H9 (cell line): ENCODE measurements around the gene PDE4B. TPM values are rescaled to one million over a fixed set of nuclear protein-coding genes. Genes with fewer than 3 reads are reported as not detected.

ENCODE experiments used
- DNase-seq: peaks from one replicate; pipeline ENCODE4 v3.0.0-alpha.2; 2017
- H2AFZ ChIP-seq: one replicate; pipeline ENCODE4 v1.6.1; 2013; ENCODE audit warnings: mild to moderate bottlenecking, low read length, control low read depth, moderate library complexity
- H2AK5ac ChIP-seq: 2 replicates; pipeline ENCODE4 v1.6.1; 2013; ENCODE audit warnings: low read length, control low read depth, mixed read lengths; ENCODE audit not compliant: insufficient read length
- H2BK120ac ChIP-seq: one replicate; pipeline ENCODE4 v1.6.1; 2013; ENCODE audit warnings: low read depth, mild to moderate bottlenecking, low read length, control low read depth, inconsistent platforms; ENCODE audit not compliant: poor library complexity, severe bottlenecking
- H2BK12ac ChIP-seq: 2 replicates; pipeline ENCODE4 v1.6.1; 2013; ENCODE audit warnings: low read length, control low read depth, mixed read lengths, low read depth; ENCODE audit not compliant: insufficient read length
- H2BK15ac ChIP-seq: 2 replicates; pipeline ENCODE4 v1.6.1; 2013; ENCODE audit warnings: low read depth, low read length, control low read depth
- H2BK20ac ChIP-seq: one replicate; pipeline ENCODE4 v1.6.1; 2013; ENCODE audit warnings: low read depth, mild to moderate bottlenecking, low read length, control low read depth, inconsistent platforms; ENCODE audit not compliant: poor library complexity, severe bottlenecking
- H2BK5ac ChIP-seq: 2 replicates; pipeline ENCODE4 v1.6.1; 2013; ENCODE audit warnings: low read length, control low read depth, mixed read lengths; ENCODE audit not compliant: insufficient read length
- H3K14ac ChIP-seq: 2 replicates; pipeline ENCODE4 v1.6.1; 2013; ENCODE audit warnings: low read length, control low read depth; ENCODE audit not compliant: insufficient read depth
- H3K18ac ChIP-seq: 2 replicates; pipeline ENCODE4 v1.6.1; 2013; ENCODE audit warnings: low read depth, mild to moderate bottlenecking, mixed read lengths, low read length, control low read depth; ENCODE audit not compliant: insufficient read length
- H3K23ac ChIP-seq: 2 replicates; pipeline ENCODE4 v1.6.1; 2013; ENCODE audit warnings: low read length, control low read depth, mixed read lengths, low read depth; ENCODE audit not compliant: insufficient read length
- H3K23me2 ChIP-seq: 2 replicates; pipeline ENCODE4 v1.6.1; 2013; ENCODE audit warnings: low read depth, mild to moderate bottlenecking, mixed read lengths, low read length, control low read depth; ENCODE audit not compliant: insufficient read length, poor library complexity, severe bottlenecking
- H3K27ac ChIP-seq: 2 replicates; pipeline ENCODE4 v1.5.1; 2013; ENCODE audit warnings: low read length, control low read depth, mixed read lengths, low read depth; ENCODE audit not compliant: insufficient read length
- H3K27me3 ChIP-seq: 2 replicates; pipeline ENCODE4 v1.6.1; 2013; ENCODE audit warnings: low read length, control low read depth, inconsistent platforms; ENCODE audit not compliant: insufficient read depth
- H3K4ac ChIP-seq: 2 replicates; pipeline ENCODE4 v1.6.1; 2013; ENCODE audit warnings: low read depth, mild to moderate bottlenecking, control low read depth, inconsistent platforms, low read length, moderate library complexity
- H3K4me1 ChIP-seq: 2 replicates; pipeline ENCODE4 v1.6.1; 2013; ENCODE audit warnings: low read length, control low read depth, inconsistent platforms; ENCODE audit not compliant: insufficient read depth
- H3K4me2 ChIP-seq: 2 replicates; pipeline ENCODE4 v1.6.1; 2013; ENCODE audit warnings: low read length, control low read depth, mixed read lengths; ENCODE audit not compliant: insufficient read length, insufficient read depth
- H3K56ac ChIP-seq: 2 replicates; pipeline ENCODE4 v1.6.1; 2013; ENCODE audit warnings: low read depth, mild to moderate bottlenecking, mixed read lengths, low read length, control low read depth; ENCODE audit not compliant: insufficient read length
- H3K79me1 ChIP-seq: 2 replicates; pipeline ENCODE4 v1.6.1; 2013; ENCODE audit warnings: low read depth, mild to moderate bottlenecking, moderate library complexity, low read length, control low read depth, inconsistent platforms; ENCODE audit not compliant: insufficient read depth, poor library complexity, severe bottlenecking
- H3K79me2 ChIP-seq: 2 replicates; pipeline ENCODE4 v1.6.1; 2013; ENCODE audit warnings: low read length, control low read depth, inconsistent platforms; ENCODE audit not compliant: insufficient read depth
- H3K9ac ChIP-seq: 2 replicates; pipeline ENCODE4 v1.6.1; 2013; ENCODE audit warnings: low read length, control low read depth, mixed read lengths; ENCODE audit not compliant: insufficient read length; ENCODE audit errors: extremely low read depth
- H3K9me3 ChIP-seq: one replicate; pipeline ENCODE4 v1.6.1; 2013; ENCODE audit warnings: low read depth, low read length, inconsistent platforms; ENCODE audit not compliant: control insufficient read depth
- H3T11ph ChIP-seq: one replicate; pipeline ENCODE4 v1.6.1; 2013; ENCODE audit warnings: mild to moderate bottlenecking, low read length, control low read depth, inconsistent platforms
- H4K20me1 ChIP-seq: one replicate; pipeline ENCODE4 v1.6.1; 2013; ENCODE audit not compliant: control insufficient read depth, insufficient read length, insufficient read depth
- H4K5ac ChIP-seq: 2 replicates; pipeline ENCODE4 v1.6.1; 2013; ENCODE audit warnings: low read depth, mild to moderate bottlenecking, mixed read lengths, low read length, control low read depth; ENCODE audit not compliant: insufficient read length
- H4K8ac ChIP-seq: replicated peaks from 2 replicates; pipeline ENCODE4 v1.6.1; 2013; ENCODE audit warnings: low read length, control low read depth, mixed read lengths, low read depth; ENCODE audit not compliant: insufficient read length
- H4K91ac ChIP-seq: 2 replicates; pipeline ENCODE4 v1.6.1; 2013; ENCODE audit warnings: low read depth, mild to moderate bottlenecking, moderate library complexity, mixed read lengths, low read length, control low read depth; ENCODE audit not compliant: insufficient read length
- H3K27ac Mint-ChIP-seq, 3 experiments: 2 replicates in 2 of 3; 3 replicates in 1 of 3; pipeline ENCODE4 v1.8.0; 2020 to 2021; ENCODE audit warnings: mixed read lengths in 3 of 3, mild to moderate bottlenecking in 1 of 3, moderate library complexity in 1 of 3
- H3K27me3 Mint-ChIP-seq: 2 replicates; pipeline ENCODE4 v1.8.0; 2021; ENCODE audit warnings: low read depth, mild to moderate bottlenecking, moderate library complexity, mixed read lengths
- H3K36me3 Mint-ChIP-seq, 3 experiments: 2 replicates in 2 of 3; 3 replicates in 1 of 3; pipeline ENCODE4 v1.8.0; 2020 to 2021; ENCODE audit warnings: low read depth in 3 of 3, mixed read lengths in 3 of 3; ENCODE audit not compliant: insufficient read depth in 1 of 3
- H3K4me1 Mint-ChIP-seq, 2 experiments: 2 replicates each; pipeline ENCODE4 v1.8.0; 2020; ENCODE audit warnings: mixed read lengths in 2 of 2
- H3K4me3 Mint-ChIP-seq, 2 experiments: 2 replicates in 1 of 2; 3 replicates in 1 of 2; pipeline ENCODE4 v1.8.0; 2020 to 2021; ENCODE audit warnings: mild to moderate bottlenecking in 2 of 2, mixed read lengths in 2 of 2, moderate library complexity in 1 of 2
- H3K9me3 Mint-ChIP-seq, 2 experiments: 2 replicates in 1 of 2; 3 replicates in 1 of 2; pipeline ENCODE4 v1.8.0; 2020; ENCODE audit warnings: mild to moderate bottlenecking in 2 of 2, mixed read lengths in 2 of 2, moderate library complexity in 1 of 2
- WGBS: extraction: QIAGEN DNeasy Blood & Tissue Kit; methylation state at CpG from one replicate; pipeline ENCODE4 v1.1.7; 2013; ENCODE audit warnings: missing lambda C conversion rate, low lambda C conversion rate, mixed read lengths; ENCODE audit not compliant: insufficient read length; ENCODE audit errors: extremely low coverage; 5-methylcytosine and 5-hydroxymethylcytosine counted together
- total RNA-seq: library from RNA; stranded (reverse); gene quantifications from 2 replicates; pipeline ENCODE4 v1.2.1, GENCODE V29; 2021
- TF ChIP-seq, protein P1 (sequence below): fragments of 200-600 bp; sonication (generic); conservative IDR thresholded peaks from 3 replicates; pipeline ENCODE4 v1.8.0; 2021; ENCODE audit warnings: antibody characterized with exemption, mild to moderate bottlenecking

PDE4B gene
- total RNA-seq, 1 experiment from 2014 or later, result 19.8 TPM

DNA sequence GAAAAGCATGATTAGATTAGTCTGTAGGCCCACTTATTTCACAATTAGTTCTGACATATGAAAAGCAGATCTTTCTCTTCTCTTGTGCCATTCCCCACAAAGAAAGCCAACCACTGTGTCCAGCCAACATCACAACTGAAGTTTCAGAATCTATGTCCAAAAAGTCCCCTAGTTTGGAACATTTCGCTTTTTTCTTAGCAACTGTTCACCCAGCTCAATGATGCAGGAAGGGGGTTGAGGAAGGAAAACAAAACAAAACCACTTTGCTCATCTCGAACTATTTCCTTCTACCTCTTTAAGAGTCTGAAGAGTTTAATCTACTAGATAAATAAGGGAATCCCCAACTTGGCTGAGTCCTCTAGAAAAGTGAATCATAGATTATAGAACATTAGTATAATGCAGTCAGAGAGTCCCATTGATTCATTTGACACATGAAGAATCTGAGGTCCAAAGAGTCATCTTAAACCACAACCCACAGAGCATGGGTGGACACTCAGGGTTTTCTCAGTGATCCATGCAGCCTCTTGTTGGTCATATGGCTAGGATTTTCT, 581.9 kb downstream of the PDE4B start:
- no CpG with 5 or more reads among the region's 2 CpGs for WGBS
- no peak overlapping the region for H3K4me2 ChIP-seq
- H4K20me1 ChIP-seq, result no peaks in the 10 kb centered on the region
- Mint-ChIP-seq H3K36me3 (peaks cover 3 to 34% (median 7%) of the 10 kb centered on the region in 3 experiments; a peak in 5 of 7 replicates), H3K27me3 (no peaks in the 10 kb centered on the region), H3K4me3 (no peak overlapping the region), H3K9me3 (no peaks in the 10 kb centered on the region), H3K4me1 (peaks cover 2 to 6% of the 10 kb centered on the region in 2 experiments; a peak in 3 of 4 replicates), H3K27ac (no peak overlapping the region)
- H2BK5ac ChIP-seq, result no peak overlapping the region
- no peak overlapping the region for H3K23ac ChIP-seq
- H3K56ac ChIP-seq, result no peak overlapping the region
- TF ChIP-seq, protein P1, sequence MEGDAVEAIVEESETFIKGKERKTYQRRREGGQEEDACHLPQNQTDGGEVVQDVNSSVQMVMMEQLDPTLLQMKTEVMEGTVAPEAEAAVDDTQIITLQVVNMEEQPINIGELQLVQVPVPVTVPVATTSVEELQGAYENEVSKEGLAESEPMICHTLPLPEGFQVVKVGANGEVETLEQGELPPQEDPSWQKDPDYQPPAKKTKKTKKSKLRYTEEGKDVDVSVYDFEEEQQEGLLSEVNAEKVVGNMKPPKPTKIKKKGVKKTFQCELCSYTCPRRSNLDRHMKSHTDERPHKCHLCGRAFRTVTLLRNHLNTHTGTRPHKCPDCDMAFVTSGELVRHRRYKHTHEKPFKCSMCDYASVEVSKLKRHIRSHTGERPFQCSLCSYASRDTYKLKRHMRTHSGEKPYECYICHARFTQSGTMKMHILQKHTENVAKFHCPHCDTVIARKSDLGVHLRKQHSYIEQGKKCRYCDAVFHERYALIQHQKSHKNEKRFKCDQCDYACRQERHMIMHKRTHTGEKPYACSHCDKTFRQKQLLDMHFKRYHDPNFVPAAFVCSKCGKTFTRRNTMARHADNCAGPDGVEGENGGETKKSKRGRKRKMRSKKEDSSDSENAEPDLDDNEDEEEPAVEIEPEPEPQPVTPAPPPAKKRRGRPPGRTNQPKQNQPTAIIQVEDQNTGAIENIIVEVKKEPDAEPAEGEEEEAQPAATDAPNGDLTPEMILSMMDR, result no peak
- H3K9me3 ChIP-seq, result no peaks in the 10 kb centered on the region
- no peak overlapping the region for H4K8ac ChIP-seq
- H3K4me1 ChIP-seq, result no peaks in the 10 kb centered on the region
- no peak overlapping the region for H3T11ph ChIP-seq
- no peaks in the 10 kb centered on the region for H3K79me2 ChIP-seq
- no peak overlapping the region for H3K14ac ChIP-seq
- no peaks in the 10 kb centered on the region for H3K23me2 ChIP-seq
- H2BK20ac ChIP-seq, result no peak overlapping the region
- H3K27me3 ChIP-seq, result no peaks in the 10 kb centered on the region
- no peak overlapping the region for H2BK15ac ChIP-seq
- no peak overlapping the region for H3K18ac ChIP-seq
- no peak overlapping the region for H2BK120ac ChIP-seq
- no peak for DNase-seq
- H2AFZ ChIP-seq, result no peak overlapping the region
- H2BK12ac ChIP-seq, result no peak overlapping the region
- no peak overlapping the region for H2AK5ac ChIP-seq
- no peak overlapping the region for H4K5ac ChIP-seq
- H4K91ac ChIP-seq, result no peak overlapping the region
- no peak overlapping the region for H3K27ac ChIP-seq
- no peak overlapping the region for H3K9ac ChIP-seq
- no peaks in the 10 kb centered on the region for H3K79me1 ChIP-seq
- no peak overlapping the region for H3K4ac ChIP-seq
